ENCODE results near the gene SLC2A10. TPM values are rescaled to one million over a fixed set of nuclear protein-coding genes. Genes with fewer than 3 reads are reported as not detected.
"Not testable (repeated sequence)": the region's sequence is repeated elsewhere in the genome, so short reads cannot be mapped to it uniquely, and the experiment has no call there.

The SLC2A10 gene
- total RNA-seq, 4 donors from 2014 or later, result 33.7 to 53.0 (median 51.1) TPM

GRCh38 chr20:46672543-46673148 lies 36.8 kb upstream of the SLC2A10 start:
- WGBS, 2 donors, result 91 to 95% methylated on average over 4 to 5 of the region's 5 CpGs

GRCh38 chr20:46673394-46674252 lies 35.8 kb upstream of the SLC2A10 start:
- no peak for TF ChIP-seq CTCF (IDR thresholded peaks at IDR 0.05)
- no peak for TF ChIP-seq POLR2A (IDR thresholded peaks at IDR 0.05)

More at GRCh38 chr20:46672543-46673148, 36.8 kb upstream of the SLC2A10 start:
- Histone ChIP-seq H3K4me1 (no peaks in the 10 kb centered on the region), H3K4me3 (replicated peaks in 1 of 3) (no peak overlapping the region), H3K36me3 (no peaks in the 10 kb centered on the region), H3K27ac (no peak overlapping the region), H3K9me3 (no peaks in the 10 kb centered on the region), H3K27me3 (no peaks in the 10 kb centered on the region)
- no peak for TF ChIP-seq POLR2A (IDR thresholded peaks at IDR 0.05)
- no peak for TF ChIP-seq CTCF (IDR thresholded peaks at IDR 0.05)
- DNase-seq, result no peak
- intact Hi-C loops (cut with DNase I), result no loop called here

DNA sequence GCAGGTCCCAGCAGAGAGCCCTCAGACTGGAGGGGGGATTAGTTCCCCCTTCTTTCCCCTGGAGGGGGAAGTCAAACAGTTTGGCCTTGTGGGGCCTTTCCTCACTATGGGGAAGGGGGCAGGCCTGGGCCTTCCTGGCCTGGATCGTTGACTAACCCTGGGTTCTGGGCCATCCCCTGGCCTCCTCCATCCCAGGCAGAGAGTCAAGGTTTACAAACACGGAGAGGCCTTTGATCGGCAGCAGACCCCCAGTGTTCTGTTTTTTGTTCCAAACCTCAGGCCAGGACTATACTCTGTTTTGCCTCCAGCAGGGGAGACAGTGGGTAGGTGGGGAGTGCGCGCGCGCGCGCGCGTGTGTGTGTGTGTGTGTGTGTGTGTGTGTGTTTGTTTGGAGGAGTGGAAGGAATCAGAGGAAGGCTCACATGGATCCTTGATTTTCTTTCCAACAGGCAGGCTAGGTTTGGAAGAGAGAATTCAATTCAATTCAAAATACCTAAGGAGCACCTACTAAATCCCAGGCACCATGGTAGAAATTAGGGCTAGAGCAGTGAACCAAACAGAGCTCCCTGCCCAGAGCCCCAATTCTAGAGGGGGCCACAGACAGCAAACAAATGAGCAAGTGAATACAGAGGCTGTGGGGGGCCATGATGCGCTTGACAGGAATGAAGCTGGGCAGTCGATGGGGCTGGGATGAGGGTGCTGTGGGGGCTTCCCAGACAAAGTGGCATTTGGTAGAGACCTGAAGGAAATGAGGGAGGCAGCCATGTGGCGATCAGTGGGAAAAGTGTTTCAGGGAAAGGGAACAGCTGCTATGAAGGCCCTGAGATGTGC lies 35.0 kb upstream of the SLC2A10 start:
- no peak for DNase-seq
- no peaks in the 10 kb centered on the region for H3K27me3 ChIP-seq
- H3K36me3 ChIP-seq, result no peaks in the 10 kb centered on the region
- TF ChIP-seq CTCF (IDR thresholded peaks at IDR 0.05), result no peak
- TF ChIP-seq POLR2A (IDR thresholded peaks at IDR 0.05), result no peak
- intact Hi-C loops (cut with DNase I), result no loop called here
- no peaks in the 10 kb centered on the region for H3K4me1 ChIP-seq
- no peak overlapping the region for H3K27ac ChIP-seq
- no peaks in the 10 kb centered on the region for H3K9me3 ChIP-seq
- H3K4me3 ChIP-seq (replicated peaks in 1 of 3), result no peak overlapping the region
- WGBS, 2 donors, result 58 to 65% methylated on average over 14 of the region's 14 CpGs

More at GRCh38 chr20:46673394-46674252, 35.8 kb upstream of the SLC2A10 start:
- Histone ChIP-seq H3K27me3 (no peaks in the 10 kb centered on the region), H3K4me1 (no peaks in the 10 kb centered on the region), H3K36me3 (no peaks in the 10 kb centered on the region), H3K4me3 (replicated peaks in 1 of 3) (no peak overlapping the region), H3K27ac (no peak overlapping the region), H3K9me3 (no peaks in the 10 kb centered on the region)
- no peak for DNase-seq
- WGBS, 2 donors, result 85 to 89% methylated on average over 11 of the region's 11 CpGs
- intact Hi-C loops (cut with DNase I), result no loop called here

GRCh38 chr20:46676649-46677316 lies 32.7 kb upstream of the SLC2A10 start:
- 88 to 89% methylated on average over 12 to 14 of the region's 14 CpGs for WGBS, 2 donors
- DNase-seq; H3K27ac ChIP-seq; H3K4me3 ChIP-seq (replicated peaks in 1 of 3); H3K27me3 ChIP-seq; H3K4me1 ChIP-seq; H3K36me3 ChIP-seq; H3K9me3 ChIP-seq; intact Hi-C loops (cut with DNase I): not testable (repeated sequence)

DNA sequence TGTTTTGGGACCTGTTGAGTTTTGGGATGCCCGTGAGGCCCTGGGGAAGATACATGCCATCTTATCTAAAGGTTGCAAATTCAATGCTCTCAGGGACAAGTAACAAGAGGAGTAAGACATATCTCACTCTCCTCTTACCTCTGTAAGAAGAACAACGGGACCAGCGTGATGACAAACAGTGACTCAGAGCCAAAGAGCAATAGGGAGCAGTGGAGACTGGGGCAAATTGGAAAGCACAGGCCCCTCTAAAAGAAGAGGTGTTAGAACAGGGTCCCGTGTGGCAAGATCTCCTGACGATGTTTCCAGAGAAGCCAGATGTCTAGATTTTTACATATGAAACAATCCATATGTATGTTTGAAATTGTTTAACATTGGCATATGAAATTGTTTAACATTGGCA lies 31.8 kb upstream of the SLC2A10 start:
- WGBS, 2 donors, result 90 to 93% methylated on average over 5 of the region's 5 CpGs
- no peak for TF ChIP-seq POLR2A (IDR thresholded peaks at IDR 0.05)
- no peak for TF ChIP-seq CTCF (IDR thresholded peaks at IDR 0.05)
- no peaks in the 10 kb centered on the region for H3K9me3 ChIP-seq
- H3K27ac ChIP-seq, result no peak overlapping the region
- intact Hi-C loops (cut with DNase I), result no loop called here
- H3K36me3 ChIP-seq, result no peaks in the 10 kb centered on the region
- no peaks in the 10 kb centered on the region for H3K4me1 ChIP-seq
- H3K4me3 ChIP-seq (replicated peaks in 1 of 3), result no peak overlapping the region
- H3K27me3 ChIP-seq, result no peaks in the 10 kb centered on the region
- no peak for DNase-seq
